Effector memory CD8-positive, alpha-beta T cell (primary cell): ENCODE data around the gene CLK4.
A peak's percentile ranks its signal among the peaks of the same experiment; 100 is the strongest.

ENCODE experiments used
- ATAC-seq: fragments of 150-1000 bp; cut with Tn5 transposase; replicated peaks from 2 replicates; pipeline ENCODE4 v1.10.0; 2021; ENCODE audit warnings: mild to moderate bottlenecking, moderate library complexity
- DNase-seq, 3 experiments: peaks; one replicate each; pipeline ENCODE4 v3.0.0; 2021
- H3K27ac Mint-ChIP-seq, 2 donors: one replicate each; pipeline ENCODE4 v1.8.0; 2022; ENCODE audit warnings: mild to moderate bottlenecking in 2 of 2, mixed read lengths in 2 of 2, moderate library complexity in 2 of 2
- H3K27me3 Mint-ChIP-seq, 2 donors: one replicate each; pipeline ENCODE4 v1.8.0; 2022; ENCODE audit warnings: mixed read lengths in 2 of 2
- H3K36me3 Mint-ChIP-seq: one replicate; pipeline ENCODE4 v1.8.0; 2022; ENCODE audit warnings: mild to moderate bottlenecking, moderate library complexity, mixed read lengths; ENCODE audit not compliant: insufficient read depth
- H3K4me1 Mint-ChIP-seq, 2 donors: one replicate each; pipeline ENCODE4 v1.8.0; 2022; ENCODE audit warnings: low read depth in 2 of 2, mixed read lengths in 2 of 2
- H3K4me3 Mint-ChIP-seq, 2 donors: one replicate each; pipeline ENCODE4 v1.8.0; 2022; ENCODE audit warnings: mild to moderate bottlenecking in 2 of 2, mixed read lengths in 2 of 2, moderate library complexity in 2 of 2
- H3K9me3 Mint-ChIP-seq, 2 donors: one replicate each; pipeline ENCODE4 v1.8.0; 2022; ENCODE audit warnings: mixed read lengths in 2 of 2

Gene CLK4

DNA sequence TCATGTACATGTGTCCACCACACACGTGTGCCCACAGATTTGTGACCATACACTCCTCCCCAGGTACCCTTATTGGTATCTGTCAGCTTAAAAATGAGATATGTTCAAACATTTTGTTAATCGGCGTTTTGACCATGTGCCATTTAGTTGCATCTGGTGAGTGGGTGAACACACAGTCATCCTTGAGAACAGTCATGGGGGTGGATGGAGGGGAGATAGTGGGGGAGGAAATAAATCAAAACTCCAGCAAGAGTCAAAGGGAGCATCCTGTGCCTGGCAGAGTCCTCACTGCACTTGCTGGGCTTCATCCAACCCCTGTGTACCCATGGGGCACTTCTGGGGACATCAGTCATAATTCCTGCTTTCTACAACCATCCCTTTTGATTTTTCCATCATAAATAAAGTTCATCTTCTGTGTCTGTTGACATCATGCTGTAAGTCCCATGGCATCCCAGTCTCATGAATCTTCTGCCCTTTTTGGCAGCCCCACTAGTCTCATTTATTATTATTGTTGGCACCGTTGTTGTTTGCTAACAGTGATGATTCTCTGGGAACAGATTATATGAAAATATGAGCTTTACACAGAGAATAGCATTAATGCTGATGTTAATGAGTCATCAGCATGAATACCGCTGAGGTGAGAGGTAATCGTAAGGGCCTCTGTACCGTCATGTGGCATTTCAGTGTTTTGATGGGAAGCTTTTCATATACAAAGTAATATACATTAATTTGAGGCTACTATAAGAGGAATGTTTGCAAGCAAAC lies 24.4 kb upstream of the CLK4 start:
- H3K9me3 Mint-ChIP-seq: peaks cover 2 to 7% of the 10 kb centered on the region in 2 donors
- no peaks in the 10 kb centered on the region for H3K4me1 Mint-ChIP-seq
- ATAC-seq (no peak), DNase-seq (no peak)
- no peaks in the 10 kb centered on the region for H3K36me3 Mint-ChIP-seq
- peaks cover 28 to 31% of the 10 kb centered on the region in 2 donors for H3K27me3 Mint-ChIP-seq
- no peak overlapping the region for H3K4me3 Mint-ChIP-seq
- H3K27ac Mint-ChIP-seq: no peak overlapping the region

- H3K4me3 Mint-ChIP-seq: no peak overlapping the region
- ATAC-seq (no peak), DNase-seq (no peak)
- H3K9me3 Mint-ChIP-seq: peaks cover 2 to 7% of the 10 kb centered on the region in 2 donors
- no peaks in the 10 kb centered on the region for H3K36me3 Mint-ChIP-seq
- H3K27ac Mint-ChIP-seq: no peak overlapping the region
- H3K4me1 Mint-ChIP-seq: no peaks in the 10 kb centered on the region
- peaks cover 18 to 21% of the 10 kb centered on the region in 2 donors for H3K27me3 Mint-ChIP-seq
Measured at GRCh38 chr5:178650214-178650613, 23.4 kb upstream of the CLK4 start.

DNA sequence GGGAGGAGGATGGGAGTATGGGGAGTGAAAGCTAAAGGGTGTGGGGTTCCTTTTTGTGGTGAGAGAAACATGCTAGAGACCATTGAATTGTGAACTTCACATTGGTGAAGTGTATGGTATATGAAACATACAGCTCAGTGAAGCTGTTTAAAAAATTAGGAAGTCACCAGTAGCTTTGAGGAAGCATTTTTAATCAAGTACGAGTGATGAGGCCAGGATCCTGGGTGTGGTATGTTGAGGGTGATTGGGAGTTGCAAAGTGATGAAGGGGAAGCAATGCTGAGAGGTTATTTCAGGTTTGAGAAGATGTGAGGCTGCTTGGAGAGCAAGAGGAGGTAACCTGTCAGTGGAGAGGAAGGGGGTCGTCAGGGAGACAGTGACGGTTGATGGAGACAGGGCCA lies 22.7 kb upstream of the CLK4 start:
- H3K27ac Mint-ChIP-seq: no peak overlapping the region
- peaks cover 2 to 7% of the 10 kb centered on the region in 2 donors for H3K9me3 Mint-ChIP-seq
- H3K27me3 Mint-ChIP-seq: peaks cover 18 to 21% of the 10 kb centered on the region in 2 donors
- no peaks in the 10 kb centered on the region for H3K36me3 Mint-ChIP-seq
- ATAC-seq (no peak), DNase-seq (no peak)
- no peaks in the 10 kb centered on the region for H3K4me1 Mint-ChIP-seq
- H3K4me3 Mint-ChIP-seq: no peak overlapping the region

GRCh38 chr5:178644826-178645545 lies 18.1 kb upstream of the CLK4 start:
- Mint-ChIP-seq H3K4me3 (no peak overlapping the region), H3K27ac (no peak overlapping the region), H3K4me1 (peaks cover 0 to 4% of the 10 kb centered on the region in 2 donors), H3K27me3 (peaks cover 7 to 33% of the 10 kb centered on the region in 2 donors), H3K36me3 (no peaks in the 10 kb centered on the region), H3K9me3 (no peaks in the 10 kb centered on the region)
- no peak for ATAC-seq
- no peak for DNase-seq

DNA sequence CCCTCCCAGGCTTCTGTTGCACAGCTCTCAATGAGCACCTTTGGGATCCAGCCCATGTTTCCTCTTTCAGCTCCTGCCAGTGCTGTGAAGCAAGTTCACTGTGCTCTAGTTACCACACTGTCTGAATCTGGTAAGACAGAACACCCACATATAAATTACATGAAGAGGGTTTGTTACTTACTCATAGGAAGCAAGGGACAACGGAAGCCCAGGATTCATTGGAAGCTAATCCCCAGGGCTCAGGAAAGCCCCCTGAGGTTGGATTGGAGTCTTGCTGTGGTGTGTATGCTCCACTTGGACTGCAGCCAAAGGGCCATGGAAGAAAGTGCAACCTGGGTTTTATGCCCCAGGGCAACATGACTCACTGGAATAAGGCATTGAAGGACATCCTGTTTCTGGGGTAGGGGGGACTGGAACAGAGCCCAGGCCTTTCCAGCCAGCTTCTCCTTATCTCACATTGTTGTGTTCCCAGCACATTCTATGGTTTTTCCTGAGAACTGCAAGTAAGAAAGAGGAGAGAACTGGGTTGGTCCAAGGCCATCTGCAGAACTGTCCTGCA lies 15.6 kb upstream of the CLK4 start:
- no peak for DNase-seq
- no peak overlapping the region for H3K4me3 Mint-ChIP-seq

DNA sequence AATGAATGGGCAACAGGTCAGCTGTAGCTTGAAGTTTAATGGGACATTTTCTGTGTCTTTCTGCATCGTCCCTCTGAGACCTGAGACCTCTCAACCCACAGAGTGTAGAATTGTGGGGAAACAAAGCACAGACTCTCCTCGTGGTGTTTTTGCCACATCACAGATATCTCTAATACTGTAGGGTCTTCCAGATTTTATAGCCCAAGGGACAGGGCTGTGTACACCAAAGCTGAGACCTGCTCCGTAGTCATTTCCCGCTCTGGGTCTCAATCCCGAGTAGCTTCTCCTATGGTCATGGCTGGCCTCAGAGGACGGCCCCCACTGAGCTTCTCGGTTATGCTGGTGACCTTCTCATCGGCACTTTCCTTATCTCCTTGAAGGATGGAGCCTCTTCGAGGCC lies 14.9 kb upstream of the CLK4 start:
- no peak for DNase-seq
- Mint-ChIP-seq H3K27ac (no peak overlapping the region), H3K4me1 (peaks cover 0 to 4% of the 10 kb centered on the region in 2 donors), H3K27me3 (peaks cover 0 to 12% of the 10 kb centered on the region in 2 donors), H3K9me3 (no peaks in the 10 kb centered on the region), H3K4me3 (no peak overlapping the region), H3K36me3 (no peaks in the 10 kb centered on the region)
- no peak for ATAC-seq

More for the DNA sequence above, 15.6 kb upstream of the CLK4 start:
- Mint-ChIP-seq H3K27ac (no peak overlapping the region), H3K4me1 (peaks cover 0 to 4% of the 10 kb centered on the region in 2 donors), H3K9me3 (no peaks in the 10 kb centered on the region), H3K36me3 (no peaks in the 10 kb centered on the region), H3K27me3 (peaks cover 0 to 12% of the 10 kb centered on the region in 2 donors)
- ATAC-seq: no peak

GRCh38 chr5:178640331-178641045 lies 13.6 kb upstream of the CLK4 start:
- Mint-ChIP-seq H3K27ac (no peak overlapping the region), H3K4me1 (peaks cover 0 to 4% of the 10 kb centered on the region in 2 donors)
- DNase-seq: no peak

DNA sequence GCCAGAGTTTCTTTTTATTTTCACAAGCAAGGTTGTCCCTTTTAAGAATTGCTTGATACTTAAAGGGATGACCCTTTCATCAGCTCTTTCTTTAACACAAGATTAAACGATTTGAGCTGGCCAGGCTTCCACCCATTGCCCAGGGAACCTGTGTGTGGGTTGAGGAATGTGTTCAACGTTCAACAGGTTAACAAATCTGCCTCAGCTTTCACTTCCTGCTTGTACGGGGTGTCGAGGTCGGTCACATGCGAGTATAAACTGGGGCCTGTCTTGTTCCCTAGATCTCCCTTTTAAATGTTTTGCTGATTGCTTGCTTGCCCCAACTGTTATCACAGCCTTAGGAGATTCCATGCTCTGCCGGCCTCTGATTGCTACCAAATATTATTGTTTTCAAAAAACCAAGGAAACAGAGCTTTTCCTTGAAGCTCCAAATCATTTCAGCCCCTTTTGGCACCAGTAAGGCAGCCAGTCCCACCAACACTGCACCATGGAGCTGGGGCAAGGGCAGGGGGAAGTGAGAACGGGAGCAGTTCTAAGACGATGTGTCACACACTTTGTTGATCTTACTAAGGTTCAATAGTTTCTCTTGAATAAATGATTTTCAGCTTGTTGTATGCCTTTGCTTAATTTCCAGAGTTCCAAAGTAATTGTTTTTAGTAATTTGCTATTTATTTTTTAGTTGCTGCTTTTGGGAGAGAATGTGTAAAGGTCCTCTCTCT lies 10.7 kb upstream of the CLK4 start:
- Mint-ChIP-seq H3K27me3 (peaks cover 15 to 23% of the 10 kb centered on the region in 2 donors), H3K9me3 (no peaks in the 10 kb centered on the region), H3K4me1 (no peaks in the 10 kb centered on the region), H3K36me3 (peaks cover 2% of the 10 kb centered on the region), H3K4me3 (no peak overlapping the region), H3K27ac (no peak overlapping the region)
- DNase-seq (no peak), ATAC-seq (no peak)

More at GRCh38 chr5:178640331-178641045, 13.6 kb upstream of the CLK4 start:
- no peaks in the 10 kb centered on the region for H3K36me3 Mint-ChIP-seq
- ATAC-seq: no peak
- peaks cover 5 to 14% of the 10 kb centered on the region in 2 donors for H3K27me3 Mint-ChIP-seq
- no peak overlapping the region for H3K4me3 Mint-ChIP-seq
- no peaks in the 10 kb centered on the region for H3K9me3 Mint-ChIP-seq

GRCh38 chr5:178632285-178632684 lies 5.4 kb upstream of the CLK4 start:
- H3K27ac Mint-ChIP-seq: no peak overlapping the region
- peaks cover 2% of the 10 kb centered on the region for H3K36me3 Mint-ChIP-seq
- ATAC-seq: no peak
- H3K9me3 Mint-ChIP-seq: no peaks in the 10 kb centered on the region
- H3K4me3 Mint-ChIP-seq: no peak overlapping the region
- DNase-seq: no peak
- H3K27me3 Mint-ChIP-seq: peaks cover 11 to 20% of the 10 kb centered on the region in 2 donors
- H3K4me1 Mint-ChIP-seq: peaks cover 0 to 1% of the 10 kb centered on the region in 2 donors

- no peaks in the 10 kb centered on the region for H3K9me3 Mint-ChIP-seq
- H3K36me3 Mint-ChIP-seq: peaks cover 13% of the 10 kb centered on the region
- peaks cover 11 to 15% of the 10 kb centered on the region in 2 donors for H3K27me3 Mint-ChIP-seq
- H3K27ac Mint-ChIP-seq: no peak overlapping the region
- DNase-seq (no peak), ATAC-seq (no peak)
- H3K4me3 Mint-ChIP-seq: no peak overlapping the region
- H3K4me1 Mint-ChIP-seq: peaks cover 0 to 3% of the 10 kb centered on the region in 2 donors
Measured at GRCh38 chr5:178630951-178631350, 4.1 kb upstream of the CLK4 start.

GRCh38 chr5:178630475-178630930 lies 3.7 kb upstream of the CLK4 start:
- Mint-ChIP-seq H3K36me3 (peaks cover 16% of the 10 kb centered on the region), H3K9me3 (no peaks in the 10 kb centered on the region), H3K4me3 (no peak overlapping the region), H3K4me1 (peaks cover 4 to 8% of the 10 kb centered on the region in 2 donors), H3K27me3 (peaks cover 10 to 14% of the 10 kb centered on the region in 2 donors), H3K27ac (no peak overlapping the region)
- no peak for DNase-seq
- no peak for ATAC-seq

DNA sequence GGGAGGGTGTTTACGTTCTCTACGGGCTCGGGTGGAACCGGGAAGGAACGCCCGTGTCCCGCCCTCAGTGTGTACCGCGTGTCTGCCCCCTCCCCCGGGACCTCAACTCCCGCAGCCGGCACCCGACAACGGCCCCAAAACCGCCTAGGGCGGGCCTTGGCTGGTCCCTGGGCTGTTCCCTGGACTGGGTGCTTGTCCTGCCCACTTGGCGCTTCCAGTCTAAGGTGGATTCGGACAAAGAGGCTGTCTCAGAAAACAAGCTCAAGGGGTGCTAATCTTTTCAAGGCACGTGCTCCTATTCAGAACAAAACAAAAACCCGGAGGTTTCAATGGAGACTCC lies 379 bp upstream of the CLK4 start:
- Mint-ChIP-seq H3K9me3 (no peaks in the 10 kb centered on the region), H3K4me3 (peak overlapping the region; percentile 94 to 98), H3K27ac (peak overlapping the region; percentile 98 to 99), H3K4me1 (peaks cover 22 to 29% of the 10 kb centered on the region in 2 donors), H3K27me3 (peaks cover 0 to 3% of the 10 kb centered on the region in 2 donors), H3K36me3 (peaks cover 22% of the 10 kb centered on the region)
- DNase-seq (no peak), ATAC-seq (no peak)
